Spleen (tissue), 11 donors: ENCODE measurements around the gene TC2N. TPM values are rescaled to one million over a fixed set of nuclear protein-coding genes. Genes with fewer than 3 reads are reported as not detected.
"Not testable (repeated sequence)": the region's sequence is repeated elsewhere in the genome, so short reads cannot be mapped to it uniquely, and the experiment has no call there.

Source experiments
- DNase-seq: peaks from one replicate; pipeline ENCODE4 v3.0.0-alpha.2; 2020
- H3K27ac ChIP-seq, 8 donors: fragments of 200-600 bp; sonication (generic) in 7 of 8; 1 replicate in 4 of 8; 2 replicates in 4 of 8; pipeline versions ENCODE4 v1.5.0 to v1.8.0; 2016 to 2021; ENCODE audit warnings: inconsistent platforms in 4 of 8, mild to moderate bottlenecking in 4 of 8, moderate library complexity in 1 of 8
- H3K27me3 ChIP-seq, 7 donors: fragments of 200-600 bp; sonication (generic) in 6 of 7; replicated peaks in 1 of 7; 1 replicate in 4 of 7; 2 replicates in 3 of 7; pipeline versions ENCODE4 v1.5.0 to v1.8.0; 2016 to 2021; ENCODE audit warnings: inconsistent platforms in 3 of 7, mild to moderate bottlenecking in 1 of 7
- H3K36me3 ChIP-seq, 6 donors: fragments of 200-600 bp; sonication (generic) in 5 of 6; 1 replicate in 4 of 6; 2 replicates in 2 of 6; pipeline versions ENCODE4 v1.5.0 to v1.8.0; 2016 to 2021; ENCODE audit warnings: inconsistent platforms in 2 of 6
- H3K4me1 ChIP-seq, 6 donors: fragments of 200-600 bp; sonication (generic) in 5 of 6; 1 replicate in 3 of 6; 2 replicates in 3 of 6; pipeline versions ENCODE4 v1.5.0 to v1.8.0; 2016 to 2021; ENCODE audit warnings: inconsistent platforms in 3 of 6
- H3K4me3 ChIP-seq, 8 donors: fragments of 200-600 bp; sonication (generic) in 7 of 8; 1 replicate in 4 of 8; 2 replicates in 4 of 8; pipeline versions ENCODE4 v1.5.0 to v1.8.0; 2016 to 2021; ENCODE audit warnings: inconsistent platforms in 4 of 8, mild to moderate bottlenecking in 4 of 8, moderate library complexity in 2 of 8
- H3K9me3 ChIP-seq, 8 donors: fragments of 200-600 bp; sonication (generic) in 7 of 8; 1 replicate in 4 of 8; 2 replicates in 4 of 8; pipeline versions ENCODE4 v1.5.0 to v1.8.0; 2016 to 2021; ENCODE audit warnings: inconsistent platforms in 4 of 8
- POLR2A ChIP-seq, 3 donors: fragments of 450-650 bp; IDR thresholded peaks; one replicate each; pipeline ENCODE4 v1.5.1; 2017; ENCODE audit warnings: antibody characterized with exemption in 3 of 3, mild to moderate bottlenecking in 1 of 3
- POLR2AphosphoS5 ChIP-seq, 3 donors: sonication (generic); formaldehyde crosslinking; IDR thresholded peaks; one replicate each; pipeline ENCODE4 v1.5.1; 2017; ENCODE audit warnings: antibody characterized with exemption in 3 of 3
- WGBS, 5 donors: extraction: QIAGEN DNeasy Blood & Tissue Kit in 3 of 5; methylation state at CpG; one replicate each; pipeline versions ENCODE4 v1.1.5 to v1.1.7; 2013 to 2018; 5-methylcytosine and 5-hydroxymethylcytosine counted together
- intact Hi-C: fragments of 100-400 bp; cut with DNase I; formaldehyde crosslinking; loops from one replicate; pipeline ENCODE4 v1.15.0; 2023; ENCODE audit warnings: low total_unique reads
- polyA plus RNA-seq, 3 donors: library from polyadenylated mRNA; stranded (reverse); fragments of 200-250 nt; gene quantifications; one replicate each; pipeline ENCODE4 v1.2.1, GENCODE V29; 2013
- total RNA-seq, 7 donors: library from RNA; depleted of rRNA in 3 of 7; stranded (reverse); fragments of >200 nt in 3 of 7; fragmentation: NEBNext Ultra II Directional in 4 of 7; extraction: Animal tissue kit (Norgen Biotek cat#: 25700) in 4 of 7; gene quantifications; one replicate each; pipeline versions ENCODE4 v1.1.0 to v1.2.1, GENCODE V29; 2016 to 2021
- TF ChIP-seq, protein P1 (sequence below), 11 experiments: fragments of 200-600 bp in 7 of 11; fragments of 450-650 bp in 4 of 11; sonication (generic) in 4 of 11; IDR thresholded peaks in 8 of 11; conservative IDR thresholded peaks in 3 of 11; 1 replicate in 7 of 11; 2 replicates in 4 of 11; pipeline versions ENCODE4 v1.4.0 to v1.8.0; 2016 to 2021; ENCODE audit warnings: antibody characterized with exemption in 11 of 11, inconsistent platforms in 4 of 11, mild to moderate bottlenecking in 1 of 11
- donor health status: healthy with polysubstance abuse.
- donor health status: DM: no; HTN: no; CAD: no; lungs with moderate emphysema.
- donor health status: DM: no; HTN: no; CAD: no.
- donor health status: Bipolar disorder and iron deficiency.
- donor health status: healthy.
- donor health status: DM: no; HTN: no; CAD: no.
- donor health status: DM: yes; HTN: yes; CAD: no.

Gene TC2N
- total and polyA plus RNA-seq, 10 donors = 5.3 to 50.7 (median 35.5) TPM

- no peak for DNase-seq
- Histone ChIP-seq H3K36me3 (peaks cover 0 to 7% (median 0%) of the 10 kb centered on the region in 6 donors), H3K27me3 (no peaks in the 10 kb centered on the region), H3K4me1 (peaks cover 0 to 48% (median 16%) of the 10 kb centered on the region in 6 donors), H3K9me3 (no peaks in the 10 kb centered on the region), H3K4me3 (no peak overlapping the region), H3K27ac (no peak overlapping the region)
- 68 to 84% (median 78%) methylated on average over 4 of the region's 4 CpGs for WGBS, 5 donors
- intact Hi-C loops = no loop called here
- TF ChIP-seq POLR2A (IDR thresholded peaks at IDR 0.05) (no peak), POLR2AphosphoS5 (IDR thresholded peaks at IDR 0.05) (no peak)
- TF ChIP-seq, protein P1, sequence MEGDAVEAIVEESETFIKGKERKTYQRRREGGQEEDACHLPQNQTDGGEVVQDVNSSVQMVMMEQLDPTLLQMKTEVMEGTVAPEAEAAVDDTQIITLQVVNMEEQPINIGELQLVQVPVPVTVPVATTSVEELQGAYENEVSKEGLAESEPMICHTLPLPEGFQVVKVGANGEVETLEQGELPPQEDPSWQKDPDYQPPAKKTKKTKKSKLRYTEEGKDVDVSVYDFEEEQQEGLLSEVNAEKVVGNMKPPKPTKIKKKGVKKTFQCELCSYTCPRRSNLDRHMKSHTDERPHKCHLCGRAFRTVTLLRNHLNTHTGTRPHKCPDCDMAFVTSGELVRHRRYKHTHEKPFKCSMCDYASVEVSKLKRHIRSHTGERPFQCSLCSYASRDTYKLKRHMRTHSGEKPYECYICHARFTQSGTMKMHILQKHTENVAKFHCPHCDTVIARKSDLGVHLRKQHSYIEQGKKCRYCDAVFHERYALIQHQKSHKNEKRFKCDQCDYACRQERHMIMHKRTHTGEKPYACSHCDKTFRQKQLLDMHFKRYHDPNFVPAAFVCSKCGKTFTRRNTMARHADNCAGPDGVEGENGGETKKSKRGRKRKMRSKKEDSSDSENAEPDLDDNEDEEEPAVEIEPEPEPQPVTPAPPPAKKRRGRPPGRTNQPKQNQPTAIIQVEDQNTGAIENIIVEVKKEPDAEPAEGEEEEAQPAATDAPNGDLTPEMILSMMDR (IDR thresholded peaks at IDR 0.05 in 8 of 11, conservative IDR thresholded peaks at IDR 0.05 in 3 of 11) = no peak
Observed at GRCh38 chr14:91848504-91849001, 18.8 kb downstream of the TC2N start.

DNA sequence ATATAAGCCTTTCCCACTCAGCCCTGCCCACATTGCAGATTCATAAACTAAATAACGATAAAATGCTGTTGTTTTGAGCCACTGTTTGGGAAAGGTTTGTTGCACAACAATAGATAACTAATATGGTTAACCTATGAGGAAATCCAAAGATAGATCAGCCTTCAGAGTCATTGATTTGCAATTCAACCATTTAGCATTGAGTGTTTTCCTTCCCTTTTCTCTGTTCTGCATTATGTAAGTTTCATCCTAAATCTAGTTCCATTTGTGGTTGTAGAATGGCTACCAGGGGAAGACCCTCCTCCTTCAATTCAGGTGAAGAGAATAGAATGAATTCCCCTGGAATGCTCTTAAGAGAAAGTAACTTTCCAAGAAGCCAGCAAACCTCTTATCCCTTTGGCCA lies 19.6 kb downstream of the TC2N start:
- Histone ChIP-seq H3K27me3 (no peaks in the 10 kb centered on the region), H3K27ac (peak overlapping the region in 1 of 8 donors; percentile 8), H3K36me3 (peaks cover 0 to 7% (median 0%) of the 10 kb centered on the region in 6 donors), H3K4me1 (peaks cover 0 to 49% (median 17%) of the 10 kb centered on the region in 6 donors), H3K9me3 (no peaks in the 10 kb centered on the region), H3K4me3 (no peak overlapping the region)
- TF ChIP-seq POLR2A (IDR thresholded peaks at IDR 0.05) (no peak), POLR2AphosphoS5 (IDR thresholded peaks at IDR 0.05) (no peak)
- TF ChIP-seq, protein P1 (IDR thresholded peaks at IDR 0.05 in 8 of 11, conservative IDR thresholded peaks at IDR 0.05 in 3 of 11) = no peak
- WGBS, 5 donors = 39 to 71% (median 56%) methylated on average over 1 of the region's 1 CpG
- DNase-seq = no peak
- intact Hi-C loops = no loop called here

DNA sequence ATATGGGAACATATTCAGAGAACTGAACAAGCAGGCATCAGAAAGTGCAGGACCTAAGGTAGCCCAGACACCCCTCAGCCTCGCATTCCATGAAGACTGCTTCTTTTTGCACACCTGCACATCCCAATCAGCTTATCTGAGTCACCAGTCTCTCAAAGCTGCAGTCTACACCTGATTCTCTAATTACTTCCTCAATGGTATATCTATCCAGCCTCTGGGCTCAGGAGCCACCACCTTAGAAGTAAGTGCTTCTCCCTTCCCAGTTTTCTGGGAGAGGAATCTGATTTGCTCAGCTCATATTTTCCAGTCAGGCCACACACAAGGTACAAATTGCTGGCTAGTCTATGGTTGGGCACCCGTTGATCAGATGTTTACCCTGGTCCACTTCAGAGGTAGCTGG lies 21.7 kb downstream of the TC2N start:
- Histone ChIP-seq H3K4me1 (peaks cover 0 to 40% (median 15%) of the 10 kb centered on the region in 6 donors), H3K36me3 (no peaks in the 10 kb centered on the region), H3K27me3 (no peaks in the 10 kb centered on the region), H3K4me3 (no peak overlapping the region), H3K27ac (no peak overlapping the region), H3K9me3 (no peaks in the 10 kb centered on the region)
- no peak for DNase-seq
- intact Hi-C loops = no loop called here
- 82 to 98% (median 90%) methylated on average over 2 of the region's 2 CpGs for WGBS, 5 donors
- TF ChIP-seq POLR2AphosphoS5 (IDR thresholded peaks at IDR 0.05) (no peak), POLR2A (IDR thresholded peaks at IDR 0.05) (no peak)
- TF ChIP-seq, protein P1 (IDR thresholded peaks at IDR 0.05 in 8 of 11, conservative IDR thresholded peaks at IDR 0.05 in 3 of 11) = no peak

- peaks cover 0 to 41% (median 15%) of the 10 kb centered on the region in 6 donors for H3K4me1 ChIP-seq
- DNase-seq, H3K36me3 ChIP-seq, H3K4me3 ChIP-seq, H3K9me3 ChIP-seq, intact Hi-C loops, H3K27ac ChIP-seq, H3K27me3 ChIP-seq: not testable (repeated sequence)
- WGBS, 5 donors = 92 to 97% (median 97%) methylated on average over 8 of the region's 8 CpGs
Observed at GRCh38 chr14:91845056-91845455, 22.3 kb downstream of the TC2N start.

DNA sequence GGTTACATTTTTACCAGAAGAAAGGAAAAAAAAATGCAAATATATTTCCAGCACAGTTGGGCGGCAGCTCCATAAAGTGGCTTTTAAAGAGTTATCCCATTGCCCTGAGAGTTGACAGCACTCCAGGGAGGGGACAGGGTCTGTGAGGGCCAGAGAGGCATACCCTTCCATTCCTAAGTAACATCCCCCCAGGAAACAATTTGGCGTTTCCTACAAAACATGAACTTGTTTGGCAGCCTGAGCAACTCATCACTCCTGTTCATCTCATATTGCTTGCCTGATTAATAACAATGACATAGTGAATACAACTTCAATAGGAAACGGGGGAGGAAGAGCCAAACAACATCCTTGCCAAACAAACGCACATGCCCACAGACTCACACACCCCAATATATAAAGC lies 23.3 kb downstream of the TC2N start:
- DNase-seq = no peak
- no peaks in the 10 kb centered on the region for H3K36me3 ChIP-seq
- no peaks in the 10 kb centered on the region for H3K27me3 ChIP-seq
- H3K27ac ChIP-seq = no peak overlapping the region
- intact Hi-C loops = no loop called here
- H3K4me1 ChIP-seq = peaks cover 0 to 47% (median 15%) of the 10 kb centered on the region in 6 donors
- H3K9me3 ChIP-seq = peaks cover 0 to 4% (median 0%) of the 10 kb centered on the region in 8 donors
- no peak overlapping the region for H3K4me3 ChIP-seq
- TF ChIP-seq POLR2A (IDR thresholded peaks at IDR 0.05) (no peak), POLR2AphosphoS5 (IDR thresholded peaks at IDR 0.05) (no peak)
- TF ChIP-seq, protein P1 (IDR thresholded peaks at IDR 0.05 in 8 of 11, conservative IDR thresholded peaks at IDR 0.05 in 3 of 11) = no peak
- 74 to 81% (median 75%) methylated on average over 4 of the region's 4 CpGs for WGBS, 5 donors
